ENCODE measurements around the gene TBCD.
"Not testable (repeated sequence)": the region's sequence is repeated elsewhere in the genome, so short reads cannot be mapped to it uniquely, and the experiment has no call there.

DNA sequence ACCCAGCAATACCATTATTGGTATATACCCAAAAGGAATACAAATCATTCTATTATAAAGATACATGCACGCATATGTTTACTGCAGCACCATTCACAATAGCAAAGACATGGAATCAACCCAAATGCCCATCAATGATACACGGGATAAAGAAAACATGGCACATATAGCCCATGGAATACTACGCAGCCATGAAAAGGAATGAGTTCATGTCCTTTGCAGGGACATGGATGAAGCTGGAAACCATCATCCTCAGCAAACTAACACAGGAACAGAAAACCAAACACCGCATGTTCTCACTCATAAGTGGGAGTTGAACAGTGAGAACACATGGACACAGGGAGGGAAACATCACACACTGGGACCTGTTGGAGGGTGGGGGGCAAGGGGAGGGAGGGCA, 203.8 kb downstream of the TBCD start:
- TF ChIP-seq, protein P1, sequence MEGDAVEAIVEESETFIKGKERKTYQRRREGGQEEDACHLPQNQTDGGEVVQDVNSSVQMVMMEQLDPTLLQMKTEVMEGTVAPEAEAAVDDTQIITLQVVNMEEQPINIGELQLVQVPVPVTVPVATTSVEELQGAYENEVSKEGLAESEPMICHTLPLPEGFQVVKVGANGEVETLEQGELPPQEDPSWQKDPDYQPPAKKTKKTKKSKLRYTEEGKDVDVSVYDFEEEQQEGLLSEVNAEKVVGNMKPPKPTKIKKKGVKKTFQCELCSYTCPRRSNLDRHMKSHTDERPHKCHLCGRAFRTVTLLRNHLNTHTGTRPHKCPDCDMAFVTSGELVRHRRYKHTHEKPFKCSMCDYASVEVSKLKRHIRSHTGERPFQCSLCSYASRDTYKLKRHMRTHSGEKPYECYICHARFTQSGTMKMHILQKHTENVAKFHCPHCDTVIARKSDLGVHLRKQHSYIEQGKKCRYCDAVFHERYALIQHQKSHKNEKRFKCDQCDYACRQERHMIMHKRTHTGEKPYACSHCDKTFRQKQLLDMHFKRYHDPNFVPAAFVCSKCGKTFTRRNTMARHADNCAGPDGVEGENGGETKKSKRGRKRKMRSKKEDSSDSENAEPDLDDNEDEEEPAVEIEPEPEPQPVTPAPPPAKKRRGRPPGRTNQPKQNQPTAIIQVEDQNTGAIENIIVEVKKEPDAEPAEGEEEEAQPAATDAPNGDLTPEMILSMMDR (IDR thresholded peaks at IDR 0.05; ENCODE audit: insufficient read depth, low read length, poor library complexity, severe bottlenecking), result not testable (repeated sequence)
- TF ChIP-seq EZH2phosphoT487 (conservative IDR thresholded peaks at IDR 0.05; ENCODE audit: low read length), result not testable (repeated sequence)
